ENCODE measurements around the gene AEBP2. TPM values are rescaled to one million over a fixed set of nuclear protein-coding genes. Genes with fewer than 3 reads are reported as not detected.

Gene AEBP2
- total and polyA plus RNA-seq, 7 donors, result 5.3 to 24.6 (median 21.6) TPM

GRCh38 chr12:19436931-19437330 is 2.4 kb upstream of the AEBP2 start:
- intact Hi-C loops (cut with DNase I), result no loop called here
- 41 to 69% (median 62%) methylated on average over 1 to 2 of the region's 2 CpGs for WGBS, 3 donors
- no peaks in the 10 kb centered on the region for H3K27me3 ChIP-seq (ENCODE audit: insufficient read depth in 3 of 3, low read length in 2 of 3)
- no peaks in the 10 kb centered on the region for H3K36me3 ChIP-seq (ENCODE audit: insufficient read depth in 1 of 2, low read depth in 1 of 2)
- H3K9me3 ChIP-seq, result no peaks in the 10 kb centered on the region
- no peak for TF ChIP-seq CTCF (IDR thresholded peaks at IDR 0.05)
- no peak for ATAC-seq
- H3K27ac ChIP-seq, result no peak overlapping the region
- H3K4me3 ChIP-seq, result no peak overlapping the region
- no peak for DNase-seq
- peaks cover 5% of the 10 kb centered on the region for H3K4me1 ChIP-seq

- Histone ChIP-seq H3K9me3 (no peaks in the 10 kb centered on the region), H3K4me3 (no peak overlapping the region), H3K36me3 (ENCODE audit: insufficient read depth in 1 of 2, low read depth in 1 of 2) (peaks cover 0 to under 1% of the 10 kb centered on the region in 2 donors), H3K27ac (no peak overlapping the region), H3K4me1 (peaks cover 14% of the 10 kb centered on the region), H3K27me3 (ENCODE audit: insufficient read depth in 3 of 3, low read length in 2 of 3) (no peaks in the 10 kb centered on the region)
- TF ChIP-seq CTCF (IDR thresholded peaks at IDR 0.05), result no peak
- 69 to 72% (median 72%) methylated on average over 3 of the region's 3 CpGs for WGBS, 3 donors
- ATAC-seq (no peak), DNase-seq (no peak)
- intact Hi-C loops (cut with DNase I), result no loop called here
Measured at GRCh38 chr12:19437996-19438395, 1.3 kb upstream of the AEBP2 start.

GRCh38 chr12:19440019-19440858 is 947 bp downstream of the AEBP2 start:
- ATAC-seq (peak; percentile 31 to 55 (median 38)), DNase-seq (peak; percentile 47 to 75)
- Histone ChIP-seq H3K36me3 (ENCODE audit: insufficient read depth in 1 of 2, low read depth in 1 of 2) (peaks cover 0 to 7% of the 10 kb centered on the region in 2 donors), H3K27ac (peak overlapping the region; percentile 87), H3K4me1 (peaks cover 29% of the 10 kb centered on the region), H3K27me3 (ENCODE audit: insufficient read depth in 3 of 3, low read length in 2 of 3) (no peaks in the 10 kb centered on the region), H3K9me3 (no peaks in the 10 kb centered on the region), H3K4me3 (peak overlapping the region; percentile 92)
- TF ChIP-seq CTCF (IDR thresholded peaks at IDR 0.05), result no peak
- intact Hi-C loops (cut with DNase I), result no loop called here
- 0 to 2% (median 0%) methylated on average over 58 to 71 of the region's 71 CpGs for WGBS, 3 donors

GRCh38 chr12:19440916-19441315 is 1.6 kb downstream of the AEBP2 start:
- Histone ChIP-seq H3K36me3 (ENCODE audit: insufficient read depth in 1 of 2, low read depth in 1 of 2) (peaks cover 0 to 7% of the 10 kb centered on the region in 2 donors), H3K4me1 (peaks cover 29% of the 10 kb centered on the region), H3K27ac (peak overlapping the region; percentile 87), H3K27me3 (ENCODE audit: insufficient read depth in 3 of 3, low read length in 2 of 3) (no peaks in the 10 kb centered on the region), H3K4me3 (peak overlapping the region; percentile 92), H3K9me3 (no peaks in the 10 kb centered on the region)
- ATAC-seq (no peak), DNase-seq (no peak)
- TF ChIP-seq CTCF (IDR thresholded peaks at IDR 0.05), result no peak
- intact Hi-C loops (cut with DNase I), result no loop called here
- WGBS, 3 donors, result 5 to 9% (median 6%) methylated on average over 8 of the region's 8 CpGs

All from psoas muscle (tissue), 8 donors.